ENCODE data around the gene PARP4. TPM values are rescaled to one million over a fixed set of nuclear protein-coding genes. Genes with fewer than 3 reads are reported as not detected.

The PARP4 gene
- total RNA-seq, 3 donors from 2014 or later: 88.4 to 156 (median 117) TPM

DNA sequence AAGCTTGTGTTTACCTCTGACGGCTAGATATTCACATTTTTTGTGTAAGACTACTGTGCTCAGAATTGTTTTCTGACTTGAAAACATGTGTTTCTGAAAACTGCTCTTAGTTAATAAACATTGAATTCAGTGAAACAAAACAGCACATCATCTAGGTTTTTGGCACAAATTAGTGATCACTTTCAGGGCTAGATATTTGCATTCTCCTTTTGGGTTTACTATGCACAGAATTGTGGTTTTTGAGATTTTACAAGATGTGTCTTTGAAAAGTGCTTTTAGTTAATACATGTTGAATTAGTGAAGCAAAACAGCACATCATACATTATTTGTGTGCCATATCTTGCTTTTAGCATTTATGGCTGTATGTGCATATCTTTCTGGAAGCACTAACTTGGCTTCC, 8.2 kb upstream of the PARP4 start:
- H3K4me3 ChIP-seq: no peak overlapping the region
- no peak for ATAC-seq
- H3K9me3 ChIP-seq: no peaks in the 10 kb centered on the region
- no peaks in the 10 kb centered on the region for H3K36me3 ChIP-seq (ENCODE audit: low read depth)
- TF ChIP-seq, protein P1, sequence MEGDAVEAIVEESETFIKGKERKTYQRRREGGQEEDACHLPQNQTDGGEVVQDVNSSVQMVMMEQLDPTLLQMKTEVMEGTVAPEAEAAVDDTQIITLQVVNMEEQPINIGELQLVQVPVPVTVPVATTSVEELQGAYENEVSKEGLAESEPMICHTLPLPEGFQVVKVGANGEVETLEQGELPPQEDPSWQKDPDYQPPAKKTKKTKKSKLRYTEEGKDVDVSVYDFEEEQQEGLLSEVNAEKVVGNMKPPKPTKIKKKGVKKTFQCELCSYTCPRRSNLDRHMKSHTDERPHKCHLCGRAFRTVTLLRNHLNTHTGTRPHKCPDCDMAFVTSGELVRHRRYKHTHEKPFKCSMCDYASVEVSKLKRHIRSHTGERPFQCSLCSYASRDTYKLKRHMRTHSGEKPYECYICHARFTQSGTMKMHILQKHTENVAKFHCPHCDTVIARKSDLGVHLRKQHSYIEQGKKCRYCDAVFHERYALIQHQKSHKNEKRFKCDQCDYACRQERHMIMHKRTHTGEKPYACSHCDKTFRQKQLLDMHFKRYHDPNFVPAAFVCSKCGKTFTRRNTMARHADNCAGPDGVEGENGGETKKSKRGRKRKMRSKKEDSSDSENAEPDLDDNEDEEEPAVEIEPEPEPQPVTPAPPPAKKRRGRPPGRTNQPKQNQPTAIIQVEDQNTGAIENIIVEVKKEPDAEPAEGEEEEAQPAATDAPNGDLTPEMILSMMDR (IDR thresholded peaks at IDR 0.05): no peak
- H3K4me1 ChIP-seq (ENCODE audit: low read depth): no peaks in the 10 kb centered on the region
- DNase-seq: no peak
- intact Hi-C loops (cut with DNase I, micrococcal nuclease): no loop called here

DNA sequence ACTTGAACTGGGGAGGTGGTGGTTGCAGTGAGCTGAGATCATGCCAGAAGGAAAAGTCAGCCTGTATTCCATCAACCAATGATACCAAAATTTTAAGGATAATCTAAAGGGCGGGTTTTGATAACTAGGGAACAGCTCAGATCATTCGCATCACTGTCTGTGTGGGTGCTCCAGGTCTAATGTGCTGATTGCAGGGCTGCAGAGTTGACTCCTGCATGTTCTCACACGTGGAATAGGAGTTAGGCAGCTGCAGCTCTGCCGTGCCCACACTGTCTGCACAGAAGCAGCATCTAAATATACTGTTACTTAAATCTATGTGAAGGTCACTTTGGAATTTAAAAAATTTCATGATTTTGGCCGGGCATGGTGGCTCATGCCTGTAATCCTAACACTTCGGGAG, 4.3 kb upstream of the PARP4 start:
- Histone ChIP-seq H3K36me3 (ENCODE audit: low read depth) (no peaks in the 10 kb centered on the region), H3K4me3 (no peak overlapping the region), H3K9me3 (no peaks in the 10 kb centered on the region), H3K4me1 (ENCODE audit: low read depth) (no peaks in the 10 kb centered on the region)
- DNase-seq (no peak), ATAC-seq (no peak)
- intact Hi-C loops (cut with DNase I, micrococcal nuclease): no loop called here
- TF ChIP-seq, protein P1 (IDR thresholded peaks at IDR 0.05): no peak

DNA sequence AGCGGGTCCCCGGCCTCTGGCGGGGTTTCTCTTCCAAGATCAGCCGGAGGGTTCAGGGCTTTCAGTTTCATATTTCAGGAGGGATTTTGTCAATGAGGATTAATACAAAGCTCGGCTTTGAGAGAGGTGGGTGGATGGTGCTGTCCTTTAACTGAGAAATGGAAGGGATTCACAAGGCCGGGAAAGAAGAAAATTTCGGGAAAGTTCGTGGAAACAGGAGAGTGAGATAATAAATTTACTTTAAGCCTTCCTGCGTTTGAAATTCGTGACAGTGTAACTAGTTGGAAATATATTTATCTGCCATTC, 283 bp upstream of the PARP4 start:
- H3K4me3 ChIP-seq: peak overlapping the region; percentile 54
- no peaks in the 10 kb centered on the region for H3K36me3 ChIP-seq (ENCODE audit: low read depth)
- H3K9me3 ChIP-seq: no peaks in the 10 kb centered on the region
- peaks cover 4% of the 10 kb centered on the region for H3K4me1 ChIP-seq (ENCODE audit: low read depth)
- DNase-seq: no peak
- ATAC-seq: no peak
- TF ChIP-seq, protein P1 (IDR thresholded peaks at IDR 0.05): no peak
- intact Hi-C loops (cut with DNase I, micrococcal nuclease): no loop called here

DNA sequence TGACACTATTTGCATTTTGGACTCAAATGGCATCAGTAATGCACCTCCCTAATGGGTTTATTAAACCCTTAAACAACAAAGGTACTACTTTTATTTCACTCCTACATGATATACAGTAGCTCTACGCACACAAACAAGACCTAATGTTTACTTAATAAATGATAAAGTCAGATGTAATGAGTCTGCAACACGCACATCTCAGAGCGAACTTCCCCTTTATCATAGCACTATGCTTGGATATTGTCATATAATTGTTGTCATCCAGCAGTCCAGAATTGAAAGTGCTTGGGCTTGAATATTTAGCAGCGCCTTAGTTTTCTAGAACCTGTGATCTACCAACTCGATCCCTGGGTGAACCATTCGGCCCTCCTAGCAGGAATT, 772 bp downstream of the PARP4 start:
- TF ChIP-seq, protein P1 (IDR thresholded peaks at IDR 0.05): no peak
- Histone ChIP-seq H3K9me3 (no peaks in the 10 kb centered on the region), H3K36me3 (ENCODE audit: low read depth) (no peaks in the 10 kb centered on the region), H3K4me1 (ENCODE audit: low read depth) (peaks cover 4% of the 10 kb centered on the region), H3K4me3 (peak overlapping the region; percentile 54)
- ATAC-seq (no peak), DNase-seq (no peak)
- intact Hi-C loops (cut with DNase I, micrococcal nuclease): no loop called here

DNA sequence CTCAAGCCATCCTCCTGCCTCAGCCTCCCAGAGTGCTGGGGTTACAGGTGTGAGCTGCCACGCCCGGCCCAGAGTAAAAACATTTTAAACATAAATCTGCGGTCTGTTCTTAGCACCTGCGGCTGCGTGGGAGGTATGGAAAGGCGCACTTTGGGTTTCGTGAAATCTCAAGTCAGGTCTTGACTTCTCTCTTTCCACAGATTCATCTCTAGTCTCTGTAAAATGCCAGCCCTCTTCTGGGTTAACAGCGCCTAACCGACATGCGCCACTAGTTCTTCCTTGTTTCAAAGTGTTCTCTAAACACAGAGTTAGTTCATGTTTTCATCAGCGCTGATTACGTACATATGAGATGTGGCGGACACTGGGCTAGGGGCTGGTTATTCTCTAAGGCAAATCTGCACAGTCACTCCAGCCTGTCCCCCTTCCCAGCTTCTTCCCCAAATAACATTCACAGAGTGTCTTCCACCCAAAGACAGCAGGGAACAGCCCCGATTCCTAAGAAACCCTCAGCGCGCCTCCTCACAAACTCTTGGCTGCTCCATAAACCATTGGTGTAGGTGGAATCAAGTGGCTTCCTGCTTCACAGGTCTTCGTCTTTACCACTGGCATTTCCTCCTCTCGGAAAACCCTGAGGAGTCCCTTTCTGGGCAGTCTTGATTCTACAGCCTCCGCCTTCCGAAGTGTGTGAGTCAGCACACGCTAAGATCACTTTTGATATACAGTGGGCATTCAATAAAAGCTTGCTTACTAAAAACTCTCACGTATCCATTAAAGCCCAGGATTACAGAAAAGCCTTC, 1.4 kb downstream of the PARP4 start:
- TF ChIP-seq, protein P1 (IDR thresholded peaks at IDR 0.05): no peak
- no peaks in the 10 kb centered on the region for H3K9me3 ChIP-seq
- no peak overlapping the region for H3K4me3 ChIP-seq
- no peaks in the 10 kb centered on the region for H3K36me3 ChIP-seq (ENCODE audit: low read depth)
- peaks cover 4% of the 10 kb centered on the region for H3K4me1 ChIP-seq (ENCODE audit: low read depth)
- intact Hi-C loops (cut with DNase I, micrococcal nuclease): no loop called here
- DNase-seq (peak in 2 of 3 donors; percentile 50 to 61), ATAC-seq (peak; percentile 69)
